Measurements from ENCODE around the gene GPR183. TPM values are rescaled to one million over a fixed set of nuclear protein-coding genes. Genes with fewer than 3 reads are reported as not detected.
A peak's percentile ranks its signal among the peaks of the same experiment; 100 is the strongest.

GPR183 gene
- total RNA-seq, 3 donors from 2014 or later (not counting 1 experiment from before 2014, with no cell fraction given) = 20.0 to 47.0 (median 41.1) TPM

GRCh38 chr13:99355267-99356011, 48.2 kb upstream of the GPR183 start:
- 58% methylated on average over 18 of the region's 18 CpGs for WGBS (ENCODE audit: insufficient coverage)

DNA sequence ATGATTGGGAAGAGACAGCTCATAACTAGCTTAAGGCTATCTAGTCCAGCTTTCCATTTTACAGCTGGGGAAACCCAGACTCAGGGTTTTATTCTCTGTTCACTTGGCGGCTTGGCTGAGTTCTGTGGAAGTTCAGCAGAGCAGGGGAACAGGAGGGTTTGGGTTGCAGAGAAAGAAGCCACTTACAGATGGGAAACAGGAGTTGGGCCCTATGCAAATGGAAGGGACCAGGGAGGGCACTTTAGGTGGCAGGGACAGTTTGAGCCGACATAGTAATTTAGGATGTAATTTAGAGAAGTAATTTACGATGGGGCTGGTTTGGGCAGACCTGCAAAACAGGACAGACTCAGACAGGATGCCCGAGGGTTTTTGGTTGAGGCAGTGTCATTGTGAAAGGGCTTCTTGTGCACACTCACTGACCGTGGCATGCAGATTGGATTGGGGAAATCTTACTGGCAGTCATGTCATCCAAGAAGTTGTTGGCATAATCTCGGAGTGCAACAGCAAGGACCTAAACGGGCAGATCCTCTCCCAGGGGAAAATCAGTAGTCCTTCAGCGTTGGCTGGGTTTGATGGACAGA, 47.3 kb upstream of the GPR183 start:
- peaks cover 9% of the 10 kb centered on the region for H3K36me3 ChIP-seq (ENCODE audit: control insufficient read depth, insufficient read depth, low read length)
- Mint-ChIP-seq H3K27me3 (ENCODE audit: low read depth in 2 of 2) (no peaks in the 10 kb centered on the region), H3K36me3 (peaks cover 14% of the 10 kb centered on the region), H3K4me1 (peaks cover 81 to 83% of the 10 kb centered on the region in 2 donors), H3K27ac (peak overlapping the region; percentile 89 to 91), H3K9me3 (no peaks in the 10 kb centered on the region), H3K4me3 (peak overlapping the region; percentile 67)
- 44% methylated on average over 8 of the region's 8 CpGs for WGBS (ENCODE audit: insufficient coverage)
- peak overlapping the region; percentile 99 for H3K27ac ChIP-seq (ENCODE audit: low read length)
- ATAC-seq = no peak
- H3K27me3 ChIP-seq (ENCODE audit: control insufficient read depth, insufficient read depth, low read length) = no peaks in the 10 kb centered on the region
- intact Hi-C loops (cut with micrococcal nuclease) = loop anchor here (5.0 to 10.0 kb wide), 2 partner anchors 47 to 180 kb away; partner anchors contain the start of gene GPR183
- no peaks in the 10 kb centered on the region for H3K9me3 ChIP-seq (ENCODE audit: control insufficient read depth, insufficient read depth, low read length)
- peak in 1 of 2 donors; percentile 53 for DNase-seq
- no peak for TF ChIP-seq CTCF (IDR thresholded peaks at IDR 0.05)
- no peak overlapping the region for H3K4me3 ChIP-seq (ENCODE audit: low read length)
- peaks cover 83% of the 10 kb centered on the region for H3K4me1 ChIP-seq (ENCODE audit: control insufficient read depth, insufficient read depth, low read length)

More at GRCh38 chr13:99355267-99356011, 48.2 kb upstream of the GPR183 start:
- intact Hi-C loops (cut with micrococcal nuclease) = loop anchor here (1.0 to 10.0 kb wide), 4 partner anchors 26 to 181 kb away; no protein-coding TSS in a partner anchor
- H3K27me3 ChIP-seq (ENCODE audit: control insufficient read depth, insufficient read depth, low read length) = no peaks in the 10 kb centered on the region
- peak overlapping the region; percentile 99 for H3K27ac ChIP-seq (ENCODE audit: low read length)
- Mint-ChIP-seq H3K9me3 (no peaks in the 10 kb centered on the region), H3K4me3 (peak overlapping the region; percentile 81), H3K27me3 (ENCODE audit: low read depth in 2 of 2) (no peaks in the 10 kb centered on the region), H3K36me3 (peaks cover 16% of the 10 kb centered on the region), H3K27ac (peak overlapping the region; percentile 89 to 91), H3K4me1 (peaks cover 88 to 89% of the 10 kb centered on the region in 2 donors)
- no peak overlapping the region for H3K4me3 ChIP-seq (ENCODE audit: low read length)
- H3K4me1 ChIP-seq (ENCODE audit: control insufficient read depth, insufficient read depth, low read length) = peaks cover 90% of the 10 kb centered on the region
- H3K36me3 ChIP-seq (ENCODE audit: control insufficient read depth, insufficient read depth, low read length) = peaks cover 11% of the 10 kb centered on the region
- ATAC-seq (no peak), DNase-seq (peak in 1 of 2 donors; percentile 53)
- H3K9me3 ChIP-seq (ENCODE audit: control insufficient read depth, insufficient read depth, low read length) = no peaks in the 10 kb centered on the region
- no peak for TF ChIP-seq CTCF (IDR thresholded peaks at IDR 0.05)

- Histone ChIP-seq H3K27ac (ENCODE audit: low read length) (peak overlapping the region; percentile 99), H3K4me3 (ENCODE audit: low read length) (no peak overlapping the region), H3K27me3 (ENCODE audit: control insufficient read depth, insufficient read depth, low read length) (no peaks in the 10 kb centered on the region), H3K9me3 (ENCODE audit: control insufficient read depth, insufficient read depth, low read length) (no peaks in the 10 kb centered on the region), H3K36me3 (ENCODE audit: control insufficient read depth, insufficient read depth, low read length) (peaks cover 11% of the 10 kb centered on the region), H3K4me1 (ENCODE audit: control insufficient read depth, insufficient read depth, low read length) (peaks cover 78% of the 10 kb centered on the region)
- no peaks in the 10 kb centered on the region for H3K27me3 Mint-ChIP-seq (ENCODE audit: low read depth in 2 of 2)
- DNase-seq (peak in 1 of 2 donors; percentile 54), ATAC-seq (no peak)
- peaks cover 14% of the 10 kb centered on the region for H3K36me3 Mint-ChIP-seq
- 69% methylated on average over 8 of the region's 8 CpGs for WGBS (ENCODE audit: insufficient coverage)
- peak overlapping the region; percentile 67 for H3K4me3 Mint-ChIP-seq
- intact Hi-C loops (cut with micrococcal nuclease) = loop anchor here (5.0 to 10.0 kb wide), 2 partner anchors 47 to 179 kb away; partner anchors contain the start of gene GPR183
- H3K27ac Mint-ChIP-seq = peak overlapping the region; percentile 89 to 91
- no peak for TF ChIP-seq CTCF (IDR thresholded peaks at IDR 0.05)
- H3K4me1 Mint-ChIP-seq = peaks cover 82 to 83% of the 10 kb centered on the region in 2 donors
- no peaks in the 10 kb centered on the region for H3K9me3 Mint-ChIP-seq
Measured at GRCh38 chr13:99353836-99354235, 46.6 kb upstream of the GPR183 start.

All from natural killer cell (primary cell).